C4-2B (cell line): ENCODE results near the gene TIPIN.

ENCODE experiments used
- CTCF ChIP-seq: fragments of 450-650 bp; conservative IDR thresholded peaks from 2 replicates; pipeline ENCODE4 v1.5.1; 2017; ENCODE audit warnings: mild to moderate bottlenecking
- ZFX ChIP-seq: fragments of 450-650 bp; IDR thresholded peaks from 2 replicates; pipeline ENCODE4 v1.6.1; 2017

- TF ChIP-seq CTCF (peak; percentile 46), ZFX (no peak)
These were observed 31.5 kb upstream of the TIPIN start for GRCh38 chr15:66388043-66388363.
